ENCODE measurements around the gene HASPIN. TPM values are rescaled to one million over a fixed set of nuclear protein-coding genes. Genes with fewer than 3 reads are reported as not detected.

Gene HASPIN
- total RNA-seq, 1 experiment from 2014 or later, result 30.1 TPM

DNA sequence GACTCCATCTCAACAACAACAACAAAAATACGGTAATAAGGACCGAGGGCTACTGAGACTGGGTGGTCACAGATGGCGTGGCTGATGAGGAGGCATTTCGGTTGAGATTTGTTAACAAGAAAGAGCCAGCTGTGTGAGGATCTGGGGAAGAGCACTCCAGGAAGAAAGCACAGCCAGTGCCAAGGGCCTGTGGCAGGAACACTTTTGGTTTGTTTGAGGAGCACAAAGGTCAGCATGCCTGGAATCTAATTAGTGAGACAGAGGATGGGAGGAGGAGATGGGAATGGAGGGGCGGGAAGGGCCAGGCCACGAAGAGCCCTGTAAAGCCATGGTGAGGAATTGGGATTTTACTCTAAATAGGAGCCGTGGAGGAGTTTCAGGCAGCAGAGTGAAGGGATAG is 24.9 kb downstream of the HASPIN start:
- CTCF ChIA-PET, result interaction anchor here (1.6 kb wide), 1 partner anchor 11 kb away, joined by 4 read pairs; no protein-coding TSS in a partner anchor

DNA sequence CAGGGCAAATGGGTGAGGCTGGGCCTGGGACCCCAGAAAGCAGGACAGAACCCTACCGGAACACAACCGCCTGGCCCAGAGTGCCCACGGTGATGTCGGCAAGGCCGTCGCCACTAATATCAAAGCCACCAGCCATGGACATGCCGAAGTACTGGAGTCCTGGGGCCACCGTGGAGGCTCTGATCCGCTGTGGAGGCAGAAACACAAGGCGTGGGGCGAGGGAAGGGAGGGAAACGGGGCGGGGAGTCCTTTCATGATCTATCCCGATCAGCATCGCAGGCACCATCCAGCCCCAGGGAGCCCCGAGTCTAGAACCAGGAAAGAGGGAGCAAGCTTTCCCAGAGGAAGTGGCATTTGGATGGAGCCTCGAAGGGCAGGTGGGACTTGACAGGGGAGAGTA is 26.6 kb downstream of the HASPIN start:
- BruUV-seq (replicated peaks), result no TSS peak
- Histone ChIP-seq H3K4me3 (ENCODE audit: low read depth, low read length, poor library complexity, severe bottlenecking) (no peak overlapping the region), H3K27me3 (replicated peaks; ENCODE audit: insufficient read depth, low read depth, low read length, poor library complexity) (no peaks in the 10 kb centered on the region), H3K9me3 (ENCODE audit: low read depth, low read length, poor library complexity, severe bottlenecking) (no peaks in the 10 kb centered on the region), H3K27ac (ENCODE audit: low read depth, low read length, poor library complexity, severe bottlenecking) (no peak overlapping the region), H3K36me3 (ENCODE audit: insufficient read depth, low read length, poor library complexity, severe bottlenecking) (no peaks in the 10 kb centered on the region), H3K4me1 (ENCODE audit: insufficient read depth, low read length, poor library complexity, severe bottlenecking) (no peaks in the 10 kb centered on the region)
- ChIA-PET CTCF (interaction anchor here (1.6 kb wide), 1 partner anchor 13 kb away, joined by 4 read pairs; no protein-coding TSS in a partner anchor), POLR2A (ENCODE audit: low non-redundant PET) (no interaction called here)
- no peak for DNase-seq (ENCODE audit: low spot score)
- TF ChIP-seq, protein P1, sequence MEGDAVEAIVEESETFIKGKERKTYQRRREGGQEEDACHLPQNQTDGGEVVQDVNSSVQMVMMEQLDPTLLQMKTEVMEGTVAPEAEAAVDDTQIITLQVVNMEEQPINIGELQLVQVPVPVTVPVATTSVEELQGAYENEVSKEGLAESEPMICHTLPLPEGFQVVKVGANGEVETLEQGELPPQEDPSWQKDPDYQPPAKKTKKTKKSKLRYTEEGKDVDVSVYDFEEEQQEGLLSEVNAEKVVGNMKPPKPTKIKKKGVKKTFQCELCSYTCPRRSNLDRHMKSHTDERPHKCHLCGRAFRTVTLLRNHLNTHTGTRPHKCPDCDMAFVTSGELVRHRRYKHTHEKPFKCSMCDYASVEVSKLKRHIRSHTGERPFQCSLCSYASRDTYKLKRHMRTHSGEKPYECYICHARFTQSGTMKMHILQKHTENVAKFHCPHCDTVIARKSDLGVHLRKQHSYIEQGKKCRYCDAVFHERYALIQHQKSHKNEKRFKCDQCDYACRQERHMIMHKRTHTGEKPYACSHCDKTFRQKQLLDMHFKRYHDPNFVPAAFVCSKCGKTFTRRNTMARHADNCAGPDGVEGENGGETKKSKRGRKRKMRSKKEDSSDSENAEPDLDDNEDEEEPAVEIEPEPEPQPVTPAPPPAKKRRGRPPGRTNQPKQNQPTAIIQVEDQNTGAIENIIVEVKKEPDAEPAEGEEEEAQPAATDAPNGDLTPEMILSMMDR (conservative IDR thresholded peaks at IDR 0.05; ENCODE audit: low read depth, low read length), result no peak
- TF ChIP-seq EZH2 (IDR thresholded peaks at IDR 0.05; ENCODE audit: borderline replicate concordance, low read depth, low read length, poor library complexity, severe bottlenecking), result no peak
- intact Hi-C loops (cut with micrococcal nuclease; ENCODE audit: unreplicated experiment), result no loop called here

More for the DNA sequence above, 24.9 kb downstream of the HASPIN start:
- POLR2A ChIA-PET (ENCODE audit: low non-redundant PET), result no interaction called here
- Histone ChIP-seq H3K27me3 (replicated peaks; ENCODE audit: insufficient read depth, low read depth, low read length, poor library complexity) (no peaks in the 10 kb centered on the region), H3K4me3 (ENCODE audit: low read depth, low read length, poor library complexity, severe bottlenecking) (no peak overlapping the region), H3K27ac (ENCODE audit: low read depth, low read length, poor library complexity, severe bottlenecking) (no peak overlapping the region), H3K4me1 (ENCODE audit: insufficient read depth, low read length, poor library complexity, severe bottlenecking) (no peaks in the 10 kb centered on the region), H3K9me3 (ENCODE audit: low read depth, low read length, poor library complexity, severe bottlenecking) (no peaks in the 10 kb centered on the region), H3K36me3 (ENCODE audit: insufficient read depth, low read length, poor library complexity, severe bottlenecking) (no peaks in the 10 kb centered on the region)
- no peak for DNase-seq (ENCODE audit: low spot score)
- BruUV-seq (replicated peaks), result no TSS peak
- no peak for TF ChIP-seq EZH2 (IDR thresholded peaks at IDR 0.05; ENCODE audit: borderline replicate concordance, low read depth, low read length, poor library complexity, severe bottlenecking)
- TF ChIP-seq, protein P1 (conservative IDR thresholded peaks at IDR 0.05; ENCODE audit: low read depth, low read length), result no peak
- intact Hi-C loops (cut with micrococcal nuclease; ENCODE audit: unreplicated experiment), result no loop called here

DNA sequence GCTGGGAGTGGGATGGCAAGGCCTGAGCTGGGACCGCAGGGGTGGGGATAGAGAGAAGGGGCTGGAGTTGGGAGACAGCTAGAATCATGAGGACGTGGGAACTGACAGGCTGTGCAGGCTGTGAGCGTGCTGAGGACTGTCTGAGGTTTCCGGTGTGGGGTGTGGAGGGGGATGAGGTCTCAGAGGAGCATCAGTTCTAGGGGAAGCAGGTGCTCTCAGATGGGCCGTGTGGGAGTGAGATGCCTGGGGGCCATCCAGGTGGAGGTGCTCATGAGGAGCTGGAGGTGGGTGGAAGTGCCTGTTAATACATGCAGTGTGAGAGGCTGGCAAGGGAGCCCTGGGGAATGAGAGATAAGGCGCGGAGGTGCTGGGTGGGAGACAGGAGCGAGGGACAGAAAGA is 27.2 kb downstream of the HASPIN start:
- DNase-seq (ENCODE audit: low spot score), result no peak
- CTCF ChIA-PET, result no interaction called here

More for the DNA sequence above, 27.2 kb downstream of the HASPIN start:
- Histone ChIP-seq H3K36me3 (ENCODE audit: insufficient read depth, low read length, poor library complexity, severe bottlenecking) (no peaks in the 10 kb centered on the region), H3K27me3 (replicated peaks; ENCODE audit: insufficient read depth, low read depth, low read length, poor library complexity) (no peaks in the 10 kb centered on the region), H3K4me3 (ENCODE audit: low read depth, low read length, poor library complexity, severe bottlenecking) (no peak overlapping the region), H3K9me3 (ENCODE audit: low read depth, low read length, poor library complexity, severe bottlenecking) (no peaks in the 10 kb centered on the region), H3K4me1 (ENCODE audit: insufficient read depth, low read length, poor library complexity, severe bottlenecking) (no peaks in the 10 kb centered on the region), H3K27ac (ENCODE audit: low read depth, low read length, poor library complexity, severe bottlenecking) (no peak overlapping the region)
- intact Hi-C loops (cut with micrococcal nuclease; ENCODE audit: unreplicated experiment), result no loop called here
- no TSS peak for BruUV-seq (replicated peaks)
- no peak for TF ChIP-seq EZH2 (IDR thresholded peaks at IDR 0.05; ENCODE audit: borderline replicate concordance, low read depth, low read length, poor library complexity, severe bottlenecking)
- TF ChIP-seq, protein P1 (conservative IDR thresholded peaks at IDR 0.05; ENCODE audit: low read depth, low read length), result no peak
- POLR2A ChIA-PET (ENCODE audit: low non-redundant PET), result no interaction called here

Measured in A673 (cell line).